ENCODE data around the gene NEDD4L. TPM values are rescaled to one million over a fixed set of nuclear protein-coding genes. Genes with fewer than 3 reads are reported as not detected.
A peak's percentile ranks its signal among the peaks of the same experiment; 100 is the strongest.

Gene NEDD4L
- total RNA-seq, 1 donor from 2014 or later: 41.4 TPM

DNA sequence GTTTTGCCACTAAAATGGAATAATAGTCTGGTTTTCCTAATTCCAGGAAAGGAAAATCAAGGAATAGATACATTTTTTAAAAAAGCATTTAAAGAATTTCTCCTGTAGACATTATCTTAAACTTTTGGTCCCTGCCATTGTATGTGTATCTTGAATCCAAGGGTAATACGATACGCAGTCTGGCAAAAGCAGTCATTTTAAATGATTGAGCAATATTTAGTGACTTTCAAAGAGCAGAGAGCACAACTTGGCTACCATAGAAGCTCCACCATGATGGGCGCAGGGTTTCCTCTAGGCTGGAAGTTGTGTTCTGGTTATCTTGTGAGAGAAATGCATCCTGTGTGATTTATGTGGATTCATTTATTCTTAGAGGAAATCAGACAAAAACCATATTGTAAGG lies 92.9 kb downstream of the NEDD4L start:
- TF ChIP-seq, protein P1, sequence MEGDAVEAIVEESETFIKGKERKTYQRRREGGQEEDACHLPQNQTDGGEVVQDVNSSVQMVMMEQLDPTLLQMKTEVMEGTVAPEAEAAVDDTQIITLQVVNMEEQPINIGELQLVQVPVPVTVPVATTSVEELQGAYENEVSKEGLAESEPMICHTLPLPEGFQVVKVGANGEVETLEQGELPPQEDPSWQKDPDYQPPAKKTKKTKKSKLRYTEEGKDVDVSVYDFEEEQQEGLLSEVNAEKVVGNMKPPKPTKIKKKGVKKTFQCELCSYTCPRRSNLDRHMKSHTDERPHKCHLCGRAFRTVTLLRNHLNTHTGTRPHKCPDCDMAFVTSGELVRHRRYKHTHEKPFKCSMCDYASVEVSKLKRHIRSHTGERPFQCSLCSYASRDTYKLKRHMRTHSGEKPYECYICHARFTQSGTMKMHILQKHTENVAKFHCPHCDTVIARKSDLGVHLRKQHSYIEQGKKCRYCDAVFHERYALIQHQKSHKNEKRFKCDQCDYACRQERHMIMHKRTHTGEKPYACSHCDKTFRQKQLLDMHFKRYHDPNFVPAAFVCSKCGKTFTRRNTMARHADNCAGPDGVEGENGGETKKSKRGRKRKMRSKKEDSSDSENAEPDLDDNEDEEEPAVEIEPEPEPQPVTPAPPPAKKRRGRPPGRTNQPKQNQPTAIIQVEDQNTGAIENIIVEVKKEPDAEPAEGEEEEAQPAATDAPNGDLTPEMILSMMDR (conservative IDR thresholded peaks at IDR 0.05): no peak
- no peaks in the 10 kb centered on the region for H3K36me3 Mint-ChIP-seq (ENCODE audit: low read depth)
- peaks cover 43% of the 10 kb centered on the region for H3K4me1 Mint-ChIP-seq
- no peaks in the 10 kb centered on the region for H3K27me3 Mint-ChIP-seq (ENCODE audit: low read depth)
- no peak for DNase-seq (ENCODE audit: low read depth, low spot score)
- H3K4me3 Mint-ChIP-seq: no peak overlapping the region
- H3K27ac Mint-ChIP-seq (ENCODE audit: unreplicated experiment): no peak overlapping the region
- no peaks in the 10 kb centered on the region for H3K9me3 Mint-ChIP-seq

DNA sequence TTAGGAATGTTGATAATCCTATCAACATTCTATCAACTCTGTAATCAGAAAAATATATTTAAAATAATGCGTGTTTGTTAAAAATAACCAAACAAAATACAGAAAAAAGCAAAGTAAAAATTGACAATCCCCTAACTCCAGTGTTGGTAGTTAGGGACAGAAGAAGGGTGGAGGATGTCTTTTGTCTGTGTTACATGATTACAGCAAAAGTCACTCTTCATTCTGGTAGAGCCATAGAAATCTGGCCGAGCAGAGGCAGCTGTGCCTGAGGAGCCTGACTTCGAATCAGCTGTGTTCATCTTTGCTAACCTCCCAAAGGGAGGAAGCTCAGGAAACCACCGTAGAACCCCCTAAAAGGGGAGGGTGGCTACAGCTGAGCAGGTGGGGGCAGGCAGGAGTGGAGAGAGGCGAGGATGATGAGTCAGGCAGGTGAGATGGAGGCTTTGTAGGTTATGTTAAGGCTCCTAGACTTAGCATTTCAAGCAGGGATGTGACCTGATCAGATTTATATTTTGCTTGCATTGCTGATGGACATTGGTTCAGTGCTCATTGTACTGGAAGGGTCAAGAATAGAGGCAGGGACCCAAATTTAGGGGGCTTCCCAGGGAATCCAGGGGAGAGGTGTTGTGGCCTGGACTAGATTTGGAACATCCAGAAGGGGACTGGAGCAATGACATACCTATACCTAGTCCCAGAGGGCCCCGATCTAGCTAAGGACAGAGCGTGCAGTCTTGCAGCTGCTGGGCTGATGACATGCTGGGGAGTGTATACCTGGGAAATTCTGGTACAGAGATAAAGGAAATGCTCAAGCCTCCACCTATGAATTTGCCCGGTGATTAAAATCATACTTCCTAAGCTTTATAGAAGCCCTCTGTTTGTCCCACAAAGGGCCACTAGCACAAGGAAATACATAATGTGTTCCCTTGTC lies 95.7 kb downstream of the NEDD4L start:
- DNase-seq (ENCODE audit: low read depth, low spot score): no peak

GRCh38 chr18:58140387-58141325 lies 96.6 kb downstream of the NEDD4L start:
- DNase-seq (ENCODE audit: low read depth, low spot score): no peak
- H3K27me3 Mint-ChIP-seq (ENCODE audit: low read depth): no peaks in the 10 kb centered on the region
- H3K36me3 Mint-ChIP-seq (ENCODE audit: low read depth): no peaks in the 10 kb centered on the region
- peaks cover 54% of the 10 kb centered on the region for H3K4me1 Mint-ChIP-seq
- H3K27ac Mint-ChIP-seq (ENCODE audit: unreplicated experiment): peak overlapping the region; percentile 28
- H3K4me3 Mint-ChIP-seq: peak overlapping the region; percentile 1
- H3K9me3 Mint-ChIP-seq: no peaks in the 10 kb centered on the region
- TF ChIP-seq, protein P1 (conservative IDR thresholded peaks at IDR 0.05): no peak

More for the DNA sequence above, 95.7 kb downstream of the NEDD4L start:
- H3K4me1 Mint-ChIP-seq: peaks cover 57% of the 10 kb centered on the region
- peak overlapping the region; percentile 76 for H3K27ac Mint-ChIP-seq (ENCODE audit: unreplicated experiment)
- H3K9me3 Mint-ChIP-seq: no peaks in the 10 kb centered on the region
- peak overlapping the region; percentile 1 for H3K4me3 Mint-ChIP-seq
- no peaks in the 10 kb centered on the region for H3K27me3 Mint-ChIP-seq (ENCODE audit: low read depth)
- TF ChIP-seq, protein P1 (conservative IDR thresholded peaks at IDR 0.05): no peak
- H3K36me3 Mint-ChIP-seq (ENCODE audit: low read depth): no peaks in the 10 kb centered on the region

DNA sequence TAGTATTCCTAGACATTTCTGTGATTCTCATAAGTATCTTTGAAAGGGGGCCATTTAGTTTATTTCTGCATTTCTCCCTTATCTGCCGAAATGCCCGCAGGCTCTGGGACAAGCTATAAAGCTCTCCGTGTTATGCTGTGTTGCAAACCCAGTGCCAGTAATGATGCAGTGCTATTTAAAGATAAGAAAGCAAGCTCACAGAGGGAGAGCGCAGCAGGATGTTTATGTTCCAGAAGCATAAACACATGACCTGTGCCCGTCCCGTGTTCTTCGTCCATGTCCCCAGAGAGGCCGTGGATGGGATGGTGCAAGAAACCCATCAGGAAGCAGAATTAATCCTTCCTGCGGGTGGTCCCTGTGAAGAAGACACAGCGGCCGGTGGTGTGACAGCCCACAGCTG lies 99.4 kb downstream of the NEDD4L start:
- Mint-ChIP-seq H3K27ac (ENCODE audit: unreplicated experiment) (no peak overlapping the region), H3K36me3 (ENCODE audit: low read depth) (no peaks in the 10 kb centered on the region), H3K9me3 (no peaks in the 10 kb centered on the region), H3K27me3 (ENCODE audit: low read depth) (no peaks in the 10 kb centered on the region), H3K4me1 (peaks cover 58% of the 10 kb centered on the region), H3K4me3 (no peak overlapping the region)
- TF ChIP-seq, protein P1 (conservative IDR thresholded peaks at IDR 0.05): no peak
- DNase-seq (ENCODE audit: low read depth, low spot score): no peak

DNA sequence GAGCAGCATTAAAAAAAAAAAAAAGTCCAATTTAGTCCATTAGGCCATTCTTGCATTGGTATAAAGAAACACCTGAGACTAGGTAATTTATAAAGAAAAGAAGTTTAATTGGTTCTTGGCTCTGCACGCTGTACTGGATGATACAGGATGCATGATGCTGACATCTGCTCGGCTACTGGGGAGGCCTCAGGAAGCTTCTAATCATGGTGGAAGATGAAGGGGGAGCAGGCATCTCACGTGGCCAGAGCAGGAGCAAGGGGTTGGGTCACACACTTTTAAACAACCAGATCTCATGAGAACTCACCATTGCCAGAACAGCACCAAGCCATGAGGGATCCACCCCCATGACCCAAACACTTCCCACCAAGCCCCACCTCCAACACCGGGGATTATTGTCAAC lies 100.1 kb downstream of the NEDD4L start:
- H3K36me3 Mint-ChIP-seq (ENCODE audit: low read depth): no peaks in the 10 kb centered on the region
- TF ChIP-seq, protein P1 (conservative IDR thresholded peaks at IDR 0.05): no peak
- H3K27me3 Mint-ChIP-seq (ENCODE audit: low read depth): no peaks in the 10 kb centered on the region
- H3K4me1 Mint-ChIP-seq: peaks cover 54% of the 10 kb centered on the region
- H3K27ac Mint-ChIP-seq (ENCODE audit: unreplicated experiment): no peak overlapping the region
- no peak overlapping the region for H3K4me3 Mint-ChIP-seq
- DNase-seq (ENCODE audit: low read depth, low spot score): no peak
- no peaks in the 10 kb centered on the region for H3K9me3 Mint-ChIP-seq
